ENCODE measurements around the gene B3GNT2. TPM values are rescaled to one million over a fixed set of nuclear protein-coding genes. Genes with fewer than 3 reads are reported as not detected.
"Not testable (repeated sequence)": the region's sequence is repeated elsewhere in the genome, so short reads cannot be mapped to it uniquely, and the experiment has no call there.

B3GNT2 gene
- total RNA-seq, 1 experiment from 2014 or later = 19.3 TPM

- DNase-seq (ENCODE audit: low spot score) = no peak
These were observed 39.1 kb downstream of the B3GNT2 start for GRCh38 chr2:62234755-62235655.

GRCh38 chr2:62236499-62236898 lies 40.6 kb downstream of the B3GNT2 start:
- no peak for DNase-seq (ENCODE audit: low spot score)

DNA sequence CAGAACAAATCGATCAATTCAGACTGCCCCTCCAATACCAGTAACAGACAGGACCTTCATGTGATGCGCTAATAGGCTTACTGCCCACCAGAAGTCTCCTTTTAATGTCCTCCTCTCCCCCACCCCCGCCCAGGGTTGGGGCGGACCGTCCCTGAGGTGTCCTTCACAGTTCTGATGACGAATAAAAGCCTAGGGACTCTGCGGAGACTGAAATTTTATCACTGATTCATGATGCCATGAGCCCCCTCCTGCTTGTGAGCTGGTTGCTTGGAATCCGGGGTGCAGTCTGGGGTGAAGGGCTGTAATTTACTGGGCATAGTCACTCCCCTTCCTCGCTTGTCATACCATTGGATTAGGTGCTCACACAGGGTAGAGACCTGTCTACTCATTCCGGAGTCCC lies 42.3 kb downstream of the B3GNT2 start:
- DNase-seq (ENCODE audit: low spot score) = no peak

DNA sequence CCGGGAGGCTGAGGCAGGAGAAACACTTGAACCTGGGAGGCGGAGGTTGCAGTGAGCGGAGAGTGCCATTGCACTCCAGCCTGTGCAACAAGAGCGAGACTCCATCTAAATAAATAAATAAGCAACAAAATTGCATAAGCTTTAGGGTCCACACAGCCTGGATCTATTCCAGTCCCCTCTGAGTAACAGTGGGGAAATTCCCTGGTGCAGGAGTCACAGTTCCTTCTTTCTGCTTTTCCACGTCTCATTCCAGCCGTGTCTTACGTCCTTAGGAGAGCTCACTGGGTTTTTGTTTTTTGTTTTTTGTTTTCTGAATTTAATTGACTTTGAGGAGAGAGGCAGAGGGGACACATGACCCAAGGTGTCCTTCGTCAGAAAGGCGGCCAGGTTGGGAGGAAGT lies 44.6 kb downstream of the B3GNT2 start:
- no peak for DNase-seq (ENCODE audit: low spot score)

GRCh38 chr2:62243983-62244382 lies 48.1 kb downstream of the B3GNT2 start:
- no peak for DNase-seq (ENCODE audit: low spot score)

- no peak for DNase-seq (ENCODE audit: low spot score)
These were observed 52.3 kb downstream of the B3GNT2 start for GRCh38 chr2:62248226-62248625.

- DNase-seq (ENCODE audit: low spot score) = no peak
These were observed 54.3 kb downstream of the B3GNT2 start for GRCh38 chr2:62250239-62250638.

DNA sequence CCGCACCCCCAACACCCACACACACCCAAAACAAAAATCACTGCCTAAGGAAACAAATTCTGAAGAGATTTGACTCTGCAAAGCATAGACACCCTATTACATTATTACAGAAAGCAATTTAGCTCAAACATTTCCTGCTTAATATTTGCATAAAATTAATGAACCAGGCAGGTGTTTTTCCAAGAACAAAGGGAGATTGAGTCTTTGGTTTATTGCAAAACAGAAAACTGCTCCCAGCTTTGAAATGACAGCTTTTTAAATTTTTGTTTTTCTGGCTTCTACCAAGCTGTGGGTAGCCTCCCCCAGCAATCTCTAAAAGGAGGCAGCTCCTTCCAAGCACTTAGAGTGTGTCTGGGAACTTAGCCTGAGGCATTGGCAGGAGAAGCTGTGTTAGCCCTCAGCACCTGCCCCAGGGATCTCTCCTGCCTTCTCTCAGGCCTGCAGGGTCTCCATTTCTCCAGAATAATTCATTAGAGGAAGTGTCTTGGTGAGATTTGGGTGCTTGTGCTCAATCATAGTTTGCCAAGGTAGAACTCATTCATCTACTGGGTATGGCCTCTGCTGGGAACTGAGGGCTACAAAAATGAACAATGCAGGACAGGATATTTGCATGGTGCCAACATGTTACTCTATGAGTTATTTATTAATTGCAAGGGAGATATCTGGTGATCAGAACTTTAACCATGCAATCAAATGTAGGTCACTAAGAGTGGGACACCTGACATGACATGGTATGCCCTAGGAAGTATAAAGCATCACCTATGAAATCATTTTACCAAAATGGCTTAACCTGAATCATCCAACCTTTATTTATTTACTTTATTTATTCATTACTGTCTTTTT lies 58.7 kb downstream of the B3GNT2 start:
- DNase-seq (ENCODE audit: low spot score) = no peak

DNA sequence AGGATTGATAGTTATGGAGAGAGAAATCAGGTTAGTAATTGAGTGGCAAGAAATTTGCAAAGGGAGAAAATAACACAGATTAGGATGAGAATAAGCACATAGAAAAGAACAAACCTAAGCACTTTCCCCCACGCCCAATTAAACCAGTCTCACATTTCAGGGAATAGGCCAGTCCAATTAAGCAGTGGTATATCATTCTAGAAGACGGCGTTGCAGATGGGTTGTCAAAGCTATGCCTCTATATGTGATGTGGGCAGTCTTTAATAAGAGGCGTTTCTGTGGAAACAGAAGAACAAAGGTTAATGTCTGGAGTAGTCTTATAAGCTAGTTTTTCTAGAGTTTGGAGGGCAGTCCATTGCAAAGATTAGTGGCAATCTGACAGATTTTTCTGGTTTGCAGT lies 61.6 kb downstream of the B3GNT2 start:
- no peak for DNase-seq (ENCODE audit: low spot score)

GRCh38 chr2:62263076-62263715 lies 67.3 kb downstream of the B3GNT2 start:
- no peak for DNase-seq (ENCODE audit: low spot score)

DNA sequence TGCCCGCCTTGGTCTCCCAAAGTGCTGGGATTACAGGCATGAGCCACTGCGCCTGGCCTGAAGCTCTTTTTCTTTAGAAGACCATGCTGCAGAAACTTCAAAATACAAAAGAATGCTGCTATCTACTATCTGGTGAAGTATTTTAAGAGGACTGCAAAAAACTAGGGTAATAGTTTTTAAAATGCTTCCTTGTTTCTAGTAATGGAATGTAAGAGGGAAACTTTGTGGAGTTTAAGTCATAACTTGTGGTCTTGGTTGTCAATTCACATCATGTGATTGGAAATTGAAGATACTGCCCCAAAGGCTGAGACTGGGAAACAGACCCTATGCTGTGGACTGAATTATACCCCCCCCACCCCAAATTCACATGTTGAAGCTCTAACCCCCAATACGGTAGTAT lies 68.3 kb downstream of the B3GNT2 start:
- no peak for DNase-seq (ENCODE audit: low spot score)

GRCh38 chr2:62265106-62265505 lies 69.2 kb downstream of the B3GNT2 start:
- no peak for DNase-seq (ENCODE audit: low spot score)

GRCh38 chr2:62266433-62267038 lies 70.6 kb downstream of the B3GNT2 start:
- DNase-seq (ENCODE audit: low spot score) = no peak

GRCh38 chr2:62267696-62268095 lies 71.8 kb downstream of the B3GNT2 start:
- no peak for DNase-seq (ENCODE audit: low spot score)

- DNase-seq (ENCODE audit: low spot score) = not testable (repeated sequence)
These were observed 72.8 kb downstream of the B3GNT2 start for GRCh38 chr2:62268681-62269188.

DNA sequence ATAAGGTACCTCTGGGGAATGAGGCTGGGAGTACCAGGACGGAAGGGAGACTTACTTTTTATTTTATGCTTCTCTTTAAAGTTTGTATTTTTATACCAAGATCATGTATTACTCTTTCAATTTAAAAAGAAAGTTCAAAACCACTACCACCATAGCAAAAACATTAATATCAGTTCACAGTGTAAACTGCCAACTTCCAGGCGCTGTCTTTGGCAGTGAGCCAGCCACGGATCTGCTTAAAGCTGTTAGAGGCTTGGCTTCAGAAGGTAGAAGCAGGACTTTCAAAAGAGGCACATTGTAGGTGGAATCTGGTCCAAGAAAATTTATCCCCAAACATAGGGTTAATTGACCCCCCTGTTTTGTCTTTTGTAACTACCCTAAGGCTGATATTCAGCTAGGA lies 74.8 kb downstream of the B3GNT2 start:
- DNase-seq (ENCODE audit: low spot score) = peak; percentile 37

Small RNA genes lying within 50 kb of the gene (small RNA-seq; reads per million reads assigned to genes)
- gene MIR5192 = not detected
- not detected for gene RN7SL51P
